Progenitor cell of endocrine pancreas (in vitro differentiated cells): ENCODE data around the gene YAE1. TPM values are rescaled to one million over a fixed set of nuclear protein-coding genes. Genes with fewer than 3 reads are reported as not detected.

Experiments
- DNase-seq: peaks from one replicate; pipeline ENCODE4 v3.0.0; 2021; ENCODE audit warnings: low spot score; ENCODE audit not compliant: unreplicated experiment
- H3K27ac Mint-ChIP-seq: 2 replicates; pipeline ENCODE4 v1.8.0; 2021; ENCODE audit warnings: mild to moderate bottlenecking, moderate library complexity, mixed read lengths
- H3K27me3 Mint-ChIP-seq: 2 replicates; pipeline ENCODE4 v1.8.0; 2021; ENCODE audit warnings: mixed read lengths
- H3K36me3 Mint-ChIP-seq: 2 replicates; pipeline ENCODE4 v1.8.0; 2022; ENCODE audit warnings: mixed read lengths; ENCODE audit not compliant: insufficient read depth
- H3K4me1 Mint-ChIP-seq: 2 replicates; pipeline ENCODE4 v1.8.0; 2021; ENCODE audit warnings: low read depth, mixed read lengths
- H3K4me3 Mint-ChIP-seq: 2 replicates; pipeline ENCODE4 v1.8.0; 2021; ENCODE audit warnings: low read depth, mild to moderate bottlenecking, moderate library complexity, mixed read lengths
- H3K9me3 Mint-ChIP-seq: 2 replicates; pipeline ENCODE4 v1.8.0; 2021; ENCODE audit warnings: low read depth, mixed read lengths
- CTCF ChIP-seq: fragments of 200-600 bp; sonication (generic); IDR thresholded peaks from one replicate; pipeline ENCODE4 v1.5.0; 2021; ENCODE audit warnings: antibody characterized with exemption, mild to moderate bottlenecking; ENCODE audit not compliant: unreplicated experiment
- total RNA-seq: library from RNA; stranded (reverse); gene quantifications from 2 replicates; pipeline ENCODE4 v1.2.1, GENCODE V29; 2021

Gene YAE1
- total RNA-seq, 1 donor from 2014 or later, result 35.0 TPM

- Mint-ChIP-seq H3K4me1 (no peaks in the 10 kb centered on the region), H3K27me3 (no peaks in the 10 kb centered on the region), H3K36me3 (peaks cover 7% of the 10 kb centered on the region), H3K9me3 (peaks cover 12% of the 10 kb centered on the region), H3K4me3 (no peak overlapping the region), H3K27ac (no peak overlapping the region)
- TF ChIP-seq CTCF, result no peak
- DNase-seq, result no peak
Measured at GRCh38 chr7:39550411-39550810, 15.8 kb upstream of the YAE1 start.

GRCh38 chr7:39553436-39553835 lies 12.8 kb upstream of the YAE1 start:
- no peak for TF ChIP-seq CTCF
- DNase-seq, result no peak
- Mint-ChIP-seq H3K27me3 (no peaks in the 10 kb centered on the region), H3K36me3 (no peaks in the 10 kb centered on the region), H3K4me3 (no peak overlapping the region), H3K9me3 (no peaks in the 10 kb centered on the region), H3K27ac (no peak overlapping the region), H3K4me1 (no peaks in the 10 kb centered on the region)

- no peaks in the 10 kb centered on the region for H3K4me1 Mint-ChIP-seq
- no peaks in the 10 kb centered on the region for H3K36me3 Mint-ChIP-seq
- H3K27ac Mint-ChIP-seq, result no peak overlapping the region
- no peaks in the 10 kb centered on the region for H3K27me3 Mint-ChIP-seq
- DNase-seq, result no peak
- no peak overlapping the region for H3K4me3 Mint-ChIP-seq
- no peaks in the 10 kb centered on the region for H3K9me3 Mint-ChIP-seq
- no peak for TF ChIP-seq CTCF
Measured at GRCh38 chr7:39554583-39555165, 11.5 kb upstream of the YAE1 start.

GRCh38 chr7:39557222-39557621 lies 9.0 kb upstream of the YAE1 start:
- Mint-ChIP-seq H3K27ac (no peak overlapping the region), H3K36me3 (no peaks in the 10 kb centered on the region), H3K9me3 (no peaks in the 10 kb centered on the region), H3K4me1 (peaks cover 9% of the 10 kb centered on the region), H3K27me3 (no peaks in the 10 kb centered on the region), H3K4me3 (no peak overlapping the region)
- no peak for DNase-seq
- no peak for TF ChIP-seq CTCF

GRCh38 chr7:39557911-39558310 lies 8.3 kb upstream of the YAE1 start:
- Mint-ChIP-seq H3K36me3 (no peaks in the 10 kb centered on the region), H3K9me3 (no peaks in the 10 kb centered on the region), H3K4me3 (no peak overlapping the region), H3K27ac (no peak overlapping the region), H3K4me1 (peaks cover 9% of the 10 kb centered on the region), H3K27me3 (no peaks in the 10 kb centered on the region)
- TF ChIP-seq CTCF, result no peak
- no peak for DNase-seq
